GM18502 (cell line): ENCODE results near the gene ERG.

Experiments used
- ATAC-seq: cut with Tn5 transposase; IDR thresholded peaks from one replicate; pipeline ENCODE4 v1.9.1; 2021; ENCODE audit warnings: mild to moderate bottlenecking; ENCODE audit not compliant: unreplicated experiment, poor library complexity

Gene ERG

GRCh38 chr21:38503583-38503982 lies 5.3 kb upstream of the ERG start:
- no peak for ATAC-seq

DNA sequence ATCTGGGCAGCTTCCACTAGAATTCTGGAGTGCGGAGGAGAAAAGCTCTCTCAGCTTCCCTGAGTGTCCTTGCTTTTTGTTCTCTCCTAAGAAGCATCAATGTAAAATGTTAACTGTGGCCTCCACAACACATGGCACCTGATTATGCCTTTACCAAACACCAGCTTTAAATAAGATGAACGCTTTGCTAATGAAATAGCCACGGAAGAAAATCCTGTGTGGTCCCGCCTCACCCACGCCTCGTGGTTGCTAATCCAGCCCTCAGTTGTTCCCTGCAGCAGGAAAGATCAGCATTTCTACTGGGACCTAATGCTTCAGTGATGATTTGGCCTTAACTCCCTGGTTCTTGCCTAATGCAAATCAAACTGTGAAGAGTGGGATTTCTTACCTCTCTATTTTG lies 1.8 kb upstream of the ERG start:
- no peak for ATAC-seq

- no peak for ATAC-seq
Measured at GRCh38 chr21:38499296-38499695, 1.0 kb upstream of the ERG start.

DNA sequence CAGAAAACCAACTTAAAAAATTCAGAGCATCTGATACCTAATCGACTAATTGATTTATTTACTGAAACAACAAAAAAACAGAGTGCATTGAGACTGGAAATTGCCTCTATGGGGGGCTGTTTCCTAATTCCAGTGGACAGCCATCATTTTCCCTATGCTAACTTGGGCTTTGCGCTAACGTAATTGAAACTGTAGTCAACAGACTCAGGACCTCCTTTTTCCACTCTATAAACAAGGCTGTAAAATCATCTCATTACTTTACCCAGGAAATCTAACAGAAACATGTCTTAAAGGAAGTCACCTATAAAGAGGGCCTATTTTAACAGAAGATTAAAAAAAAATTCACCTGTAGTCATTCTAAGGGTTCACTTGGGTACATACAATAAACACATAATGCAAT lies 2.1 kb downstream of the ERG start:
- ATAC-seq, result no peak

DNA sequence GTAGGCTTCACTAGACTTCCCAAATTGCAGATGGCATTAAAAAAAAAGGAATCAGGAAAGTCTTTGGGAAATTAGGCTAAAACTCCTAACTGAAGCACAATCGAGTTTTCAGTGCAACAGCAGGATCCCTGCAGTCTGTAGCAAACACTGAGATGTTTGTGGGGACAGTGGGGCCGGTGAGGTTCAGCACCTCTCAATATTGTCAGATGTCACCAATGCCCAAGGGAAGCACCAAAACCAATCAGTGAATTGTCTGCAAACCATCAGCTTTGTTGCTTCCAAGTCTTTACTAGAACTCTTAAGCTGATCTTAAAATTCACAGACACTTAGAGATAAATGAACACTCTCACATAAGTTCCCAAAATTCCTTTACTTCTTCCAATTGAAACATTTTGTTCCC lies 2.6 kb downstream of the ERG start:
- ATAC-seq, result no peak

GRCh38 chr21:38495242-38495641 lies 3.0 kb downstream of the ERG start:
- no peak for ATAC-seq

DNA sequence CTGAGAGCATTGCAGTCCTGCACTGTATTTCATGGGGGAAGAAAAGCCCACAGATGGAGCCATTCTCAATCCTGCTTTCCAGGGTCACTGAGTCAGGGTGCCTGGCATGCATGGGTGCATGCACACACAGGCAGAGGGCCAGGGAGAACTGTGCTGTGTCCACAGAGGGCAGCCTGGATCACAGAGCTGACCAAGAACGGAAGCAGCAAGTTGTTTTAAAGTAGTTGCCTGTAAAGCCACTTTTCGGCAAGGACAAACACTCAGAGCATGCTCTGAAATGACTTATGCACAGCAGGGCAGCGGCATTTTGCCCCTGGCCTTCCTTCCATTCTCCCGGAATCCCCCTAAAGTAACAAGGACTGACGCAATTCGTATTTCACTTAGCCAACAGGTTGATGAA lies 3.6 kb downstream of the ERG start:
- no peak for ATAC-seq

DNA sequence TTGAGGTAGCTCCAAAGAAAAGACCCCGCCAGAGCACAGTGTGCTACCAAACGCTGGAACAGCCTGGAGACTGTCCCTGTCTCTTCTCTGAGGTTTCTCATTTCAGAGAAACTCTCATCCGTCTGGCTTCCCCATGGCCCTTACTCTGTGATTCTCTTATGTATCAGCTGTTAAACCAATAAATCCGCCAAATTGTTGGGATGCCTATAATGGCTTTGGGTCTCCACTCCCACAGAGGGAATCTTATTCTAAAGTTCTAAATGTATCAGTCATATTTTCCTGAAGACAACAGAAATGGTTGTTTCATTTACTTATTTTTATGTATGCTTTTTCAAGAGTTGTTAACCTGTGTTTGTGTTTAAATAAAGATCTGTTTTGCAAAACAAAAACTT lies 4.0 kb downstream of the ERG start:
- ATAC-seq, result no peak

DNA sequence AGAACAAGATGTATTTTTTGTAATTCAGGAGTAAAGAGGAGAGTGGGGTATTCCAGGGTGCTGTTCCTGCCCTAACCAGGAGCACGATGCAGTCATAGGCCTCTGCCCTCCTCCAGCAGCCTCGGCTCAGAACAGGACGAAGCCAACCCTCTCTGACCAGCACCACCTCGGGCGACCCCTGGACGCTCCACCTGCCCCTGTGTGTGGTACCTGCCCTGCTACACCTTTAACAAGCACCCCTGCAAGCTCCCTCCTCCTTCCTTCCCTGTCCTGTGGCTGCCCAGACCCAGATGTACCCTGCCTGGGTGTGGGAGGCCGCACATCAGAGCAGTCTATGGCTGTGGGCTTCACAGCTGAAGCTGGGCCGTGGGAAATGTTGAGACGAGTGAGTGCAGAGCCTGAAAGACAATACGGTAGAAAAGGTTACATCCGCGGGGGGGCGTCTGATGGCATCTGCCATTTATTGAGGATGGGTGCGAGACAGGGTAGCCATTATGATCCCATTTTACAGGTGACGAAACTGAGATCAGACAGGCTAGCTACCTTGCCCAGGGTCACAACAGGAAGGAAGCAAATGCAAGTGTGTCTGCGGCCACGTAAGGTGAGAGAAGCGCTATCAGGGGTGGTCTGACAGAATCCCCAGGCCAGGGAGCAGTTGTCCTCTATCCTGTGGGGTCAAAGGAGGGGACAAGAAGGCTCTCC lies 4.6 kb downstream of the ERG start:
- no peak for ATAC-seq

DNA sequence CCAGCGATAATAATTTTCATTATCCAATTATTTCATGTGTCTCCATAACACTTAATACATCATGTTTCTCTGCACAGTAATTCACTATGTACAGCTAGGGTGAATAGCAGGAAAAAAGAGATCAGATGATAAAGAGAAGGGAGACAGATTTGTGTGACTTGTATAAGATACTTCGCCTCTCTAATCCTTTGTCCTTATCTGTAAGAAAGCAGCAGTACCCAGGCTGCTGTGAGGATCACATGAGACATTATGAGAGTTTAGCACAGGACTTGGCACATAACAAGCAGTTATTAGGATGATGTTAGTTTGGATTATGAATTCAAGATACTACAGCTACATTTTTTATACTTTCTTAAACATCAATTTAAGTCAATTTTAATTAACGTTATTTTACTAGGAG lies 6.3 kb downstream of the ERG start:
- ATAC-seq, result no peak

DNA sequence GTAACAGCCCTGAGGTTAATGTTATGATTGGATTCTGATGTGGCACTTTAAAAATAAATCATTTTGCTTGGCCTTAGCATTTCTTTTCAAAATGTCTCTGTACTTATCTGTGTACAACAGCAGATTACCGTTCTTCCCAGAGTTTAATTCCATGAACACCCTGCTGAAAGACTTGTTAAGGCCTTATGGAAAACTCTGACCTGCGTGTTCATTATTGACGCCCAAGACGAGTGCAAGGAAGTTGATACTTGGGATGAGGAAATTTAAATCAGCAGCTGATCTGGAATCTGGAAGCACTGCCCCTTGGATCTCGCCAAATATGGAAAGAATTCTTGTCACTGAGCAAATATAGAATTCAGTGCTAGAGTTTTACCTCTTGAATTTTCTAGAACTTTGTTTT lies 6.7 kb downstream of the ERG start:
- no peak for ATAC-seq

DNA sequence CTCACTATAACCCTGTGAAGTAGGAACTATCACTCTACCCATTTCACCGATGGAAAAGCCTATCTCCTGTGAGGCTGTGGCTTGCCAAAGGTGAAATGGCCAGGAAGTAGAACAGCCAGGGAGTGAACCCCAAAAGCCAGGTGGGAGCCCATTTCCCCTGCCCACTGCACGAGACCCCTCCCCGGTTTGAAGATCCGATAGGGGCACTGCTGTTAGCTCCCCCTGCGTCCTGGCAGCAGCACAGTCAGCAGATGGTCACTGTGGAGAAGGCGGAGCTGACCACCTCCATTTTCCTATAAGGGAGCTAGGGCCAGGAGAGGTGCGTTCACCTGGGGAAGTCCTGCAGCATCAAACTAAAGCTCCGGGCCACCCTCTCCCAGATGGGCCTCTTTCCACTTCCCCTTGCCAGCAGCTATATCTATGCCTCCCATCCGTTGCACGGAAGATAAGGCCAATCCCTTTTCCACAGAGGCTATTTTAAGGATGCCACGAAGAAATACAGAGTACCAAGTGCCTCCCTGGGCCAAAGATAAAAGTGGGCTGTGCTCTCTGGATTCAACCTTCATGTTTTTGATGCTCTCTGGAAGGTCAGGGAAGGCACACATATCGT lies 7.8 kb downstream of the ERG start:
- ATAC-seq, result no peak

- ATAC-seq, result no peak
Measured at GRCh38 chr21:38489729-38490128, 8.5 kb downstream of the ERG start.

DNA sequence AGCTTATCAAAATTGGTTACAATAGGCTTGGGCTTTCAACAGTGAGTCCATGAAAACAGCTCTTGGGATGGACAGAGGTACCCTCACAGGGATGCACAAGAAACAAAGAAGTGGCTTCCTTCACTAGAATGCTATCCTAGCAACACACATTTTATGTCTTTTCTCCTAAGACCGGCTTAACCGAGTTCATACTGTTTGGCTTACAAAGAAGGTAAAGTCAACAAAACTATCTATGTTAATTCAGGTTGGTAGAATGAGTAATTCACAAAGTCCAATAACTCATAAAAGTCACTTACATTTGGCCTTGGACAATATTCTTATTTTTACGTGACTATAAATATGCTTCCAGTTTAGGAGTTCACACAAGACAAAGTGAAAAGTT lies 9.0 kb downstream of the ERG start:
- no peak for ATAC-seq

DNA sequence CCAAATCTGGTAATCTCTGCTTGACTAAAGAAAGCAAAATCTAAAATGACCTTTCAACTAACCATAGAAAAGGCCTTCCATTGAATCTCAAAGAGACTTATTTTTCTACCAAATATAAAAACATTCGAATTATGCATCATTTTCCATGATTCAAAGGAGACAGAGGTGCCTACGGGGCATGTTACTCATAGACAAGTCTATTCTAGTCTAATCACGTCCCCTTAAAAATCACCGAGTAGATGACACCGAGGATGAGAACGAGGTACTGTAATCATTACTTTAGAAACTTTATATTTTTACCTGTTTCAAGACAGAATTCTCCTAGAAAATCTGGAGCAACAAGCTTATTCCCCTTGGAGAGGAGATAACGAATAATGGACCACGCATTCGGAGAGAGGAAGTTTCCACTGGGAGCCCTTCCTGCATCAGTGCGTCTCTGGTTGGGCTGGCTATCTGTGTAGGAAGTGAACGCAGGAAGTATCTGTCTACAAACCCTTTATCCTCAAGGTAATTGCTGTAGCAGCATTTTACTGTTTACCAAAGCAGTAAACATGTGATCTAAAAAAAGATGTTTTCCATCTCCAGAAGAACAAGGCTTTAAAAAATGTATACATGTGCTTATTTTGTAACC lies 9.5 kb downstream of the ERG start:
- no peak for ATAC-seq

DNA sequence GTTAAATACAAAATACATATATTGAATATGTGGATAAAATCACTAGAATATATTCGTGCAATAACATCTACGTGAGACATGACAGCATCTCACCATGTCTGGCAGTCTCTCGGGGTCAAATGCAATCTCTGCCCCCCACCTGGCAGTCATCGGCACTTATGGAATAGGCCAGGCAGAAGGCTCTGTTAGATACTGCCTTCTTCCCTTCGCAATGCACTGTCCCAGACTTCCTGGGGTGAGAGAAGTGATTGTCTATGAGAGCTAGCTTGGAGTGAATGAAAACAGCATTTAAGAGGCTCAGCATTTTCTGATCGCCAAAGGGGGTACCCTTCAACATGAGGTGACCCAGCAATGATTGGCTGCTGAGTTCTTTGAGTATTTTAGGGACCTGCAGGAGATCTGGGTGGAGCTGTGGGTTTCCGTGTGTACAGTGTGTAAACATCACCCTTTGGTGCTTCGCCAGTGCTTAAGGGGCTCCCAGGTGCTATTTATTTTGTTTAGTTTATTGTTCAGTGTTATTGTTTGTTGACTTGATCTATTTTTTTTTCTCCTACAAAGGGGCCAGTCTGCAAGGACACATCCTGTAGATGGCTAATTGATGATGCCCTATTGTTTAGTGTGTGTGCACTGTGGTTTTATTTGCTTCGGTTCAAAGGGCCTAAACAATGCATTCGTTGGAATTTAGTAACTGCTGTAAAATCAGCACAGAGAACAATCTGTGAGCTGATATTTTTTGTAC lies 10.2 kb downstream of the ERG start:
- no peak for ATAC-seq

GRCh38 chr21:38486706-38487105 lies 11.6 kb downstream of the ERG start:
- no peak for ATAC-seq

- ATAC-seq, result no peak
Measured at GRCh38 chr21:38486221-38486620, 12.1 kb downstream of the ERG start.

GRCh38 chr21:38479641-38480525 lies 18.4 kb downstream of the ERG start:
- ATAC-seq, result no peak

DNA sequence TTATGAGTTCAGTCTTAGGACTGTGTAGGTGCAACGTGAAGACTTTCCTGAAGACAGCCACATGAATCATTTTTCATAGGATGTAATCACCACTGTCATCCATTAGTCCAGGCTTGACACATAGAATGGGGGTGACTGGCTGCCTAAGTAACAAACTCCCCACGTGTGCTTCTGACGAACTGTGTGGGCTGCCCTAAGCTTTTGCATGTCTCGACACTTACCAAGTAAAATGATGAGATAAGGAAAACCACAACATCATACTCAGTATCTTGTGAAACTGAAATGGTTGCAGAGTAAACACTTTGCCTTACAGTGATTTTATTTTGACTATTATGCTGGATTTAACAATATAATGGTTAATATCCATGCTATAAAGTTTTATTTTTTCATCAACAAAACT lies 19.5 kb downstream of the ERG start:
- no peak for ATAC-seq
